ENCODE measurements around the gene PRDX2.

GRCh38 chr19:12792853-12793289 lies 8.7 kb downstream of the PRDX2 start:
- TF ChIP-seq, protein P1, sequence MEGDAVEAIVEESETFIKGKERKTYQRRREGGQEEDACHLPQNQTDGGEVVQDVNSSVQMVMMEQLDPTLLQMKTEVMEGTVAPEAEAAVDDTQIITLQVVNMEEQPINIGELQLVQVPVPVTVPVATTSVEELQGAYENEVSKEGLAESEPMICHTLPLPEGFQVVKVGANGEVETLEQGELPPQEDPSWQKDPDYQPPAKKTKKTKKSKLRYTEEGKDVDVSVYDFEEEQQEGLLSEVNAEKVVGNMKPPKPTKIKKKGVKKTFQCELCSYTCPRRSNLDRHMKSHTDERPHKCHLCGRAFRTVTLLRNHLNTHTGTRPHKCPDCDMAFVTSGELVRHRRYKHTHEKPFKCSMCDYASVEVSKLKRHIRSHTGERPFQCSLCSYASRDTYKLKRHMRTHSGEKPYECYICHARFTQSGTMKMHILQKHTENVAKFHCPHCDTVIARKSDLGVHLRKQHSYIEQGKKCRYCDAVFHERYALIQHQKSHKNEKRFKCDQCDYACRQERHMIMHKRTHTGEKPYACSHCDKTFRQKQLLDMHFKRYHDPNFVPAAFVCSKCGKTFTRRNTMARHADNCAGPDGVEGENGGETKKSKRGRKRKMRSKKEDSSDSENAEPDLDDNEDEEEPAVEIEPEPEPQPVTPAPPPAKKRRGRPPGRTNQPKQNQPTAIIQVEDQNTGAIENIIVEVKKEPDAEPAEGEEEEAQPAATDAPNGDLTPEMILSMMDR (conservative IDR thresholded peaks at IDR 0.05; ENCODE audit: low read depth in 2 of 2), result no peak
- no peak for TF ChIP-seq JUNB (IDR thresholded peaks at IDR 0.05; ENCODE audit: unreplicated experiment)
